HG02678 (cell line): Measurements from ENCODE around the gene RAP1A.

Experiments used
- ATAC-seq: cut with Tn5 transposase; IDR thresholded peaks from one replicate; pipeline ENCODE4 v1.9.1; 2021; ENCODE audit warnings: mild to moderate bottlenecking, moderate library complexity; ENCODE audit not compliant: unreplicated experiment

Gene RAP1A

DNA sequence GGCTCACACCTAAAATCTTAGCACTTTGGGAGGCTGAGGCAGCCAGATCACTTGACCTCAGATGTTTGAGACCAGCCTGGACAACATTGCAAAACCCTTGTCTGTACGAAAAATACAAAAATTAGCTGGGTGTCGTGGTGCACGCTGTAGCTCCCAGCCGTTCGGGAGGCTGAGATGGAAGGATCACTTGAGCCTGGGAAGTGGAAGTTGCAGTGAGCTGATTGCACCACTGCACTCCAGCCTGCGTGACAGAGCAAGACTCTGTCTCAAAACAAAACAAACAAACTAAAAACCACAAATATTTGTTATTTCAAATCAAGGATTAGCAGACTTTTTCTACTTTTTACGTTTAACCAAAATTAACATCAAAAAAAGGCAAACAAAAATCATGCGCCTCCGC lies 88.3 kb downstream of the RAP1A start:
- no peak for ATAC-seq

GRCh38 chr1:111709986-111710385 lies 90.4 kb downstream of the RAP1A start:
- no peak for ATAC-seq

DNA sequence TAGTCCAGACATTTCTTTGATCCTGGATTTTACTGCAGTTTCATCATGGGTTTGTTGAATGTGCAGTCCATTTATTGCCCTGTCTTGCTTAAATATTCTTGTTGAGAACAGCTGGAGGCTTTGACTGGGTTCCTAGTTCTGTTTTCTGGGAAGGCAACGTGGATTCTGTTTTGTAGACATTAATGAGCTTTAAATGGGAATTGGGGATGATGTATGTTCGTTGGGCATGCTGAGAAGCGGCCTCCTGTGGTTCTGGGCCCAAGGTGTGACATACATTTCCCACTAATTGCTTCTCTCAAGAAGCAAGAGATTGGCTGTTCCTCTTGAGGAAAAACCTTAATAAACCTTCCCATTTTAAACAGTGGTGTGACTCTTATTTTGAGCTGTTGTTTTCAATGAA lies 96.7 kb downstream of the RAP1A start:
- ATAC-seq = no peak

DNA sequence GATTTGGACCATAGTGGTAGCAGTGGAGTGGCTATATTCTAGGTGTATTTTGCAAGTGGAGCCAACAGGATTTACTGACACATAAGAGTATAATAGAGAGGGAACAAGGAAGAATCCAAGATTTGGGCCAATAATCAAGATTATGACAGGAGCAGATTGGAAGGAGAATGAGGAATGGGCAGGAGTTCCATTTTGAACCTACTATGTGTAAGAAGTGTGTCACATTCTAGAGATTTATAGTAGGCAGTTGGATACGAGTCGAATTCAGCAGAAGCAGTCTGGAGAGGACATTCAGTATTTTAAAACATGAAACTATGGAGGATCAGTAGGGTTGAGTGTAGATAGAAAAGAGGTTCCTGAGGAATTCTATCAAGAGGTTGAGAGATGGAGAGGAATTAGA lies 97.9 kb downstream of the RAP1A start:
- ATAC-seq = no peak

- ATAC-seq = no peak
Observed at GRCh38 chr1:111719135-111719534, 99.5 kb downstream of the RAP1A start.

GRCh38 chr1:111719674-111720132 lies 100.1 kb downstream of the RAP1A start:
- no peak for ATAC-seq

DNA sequence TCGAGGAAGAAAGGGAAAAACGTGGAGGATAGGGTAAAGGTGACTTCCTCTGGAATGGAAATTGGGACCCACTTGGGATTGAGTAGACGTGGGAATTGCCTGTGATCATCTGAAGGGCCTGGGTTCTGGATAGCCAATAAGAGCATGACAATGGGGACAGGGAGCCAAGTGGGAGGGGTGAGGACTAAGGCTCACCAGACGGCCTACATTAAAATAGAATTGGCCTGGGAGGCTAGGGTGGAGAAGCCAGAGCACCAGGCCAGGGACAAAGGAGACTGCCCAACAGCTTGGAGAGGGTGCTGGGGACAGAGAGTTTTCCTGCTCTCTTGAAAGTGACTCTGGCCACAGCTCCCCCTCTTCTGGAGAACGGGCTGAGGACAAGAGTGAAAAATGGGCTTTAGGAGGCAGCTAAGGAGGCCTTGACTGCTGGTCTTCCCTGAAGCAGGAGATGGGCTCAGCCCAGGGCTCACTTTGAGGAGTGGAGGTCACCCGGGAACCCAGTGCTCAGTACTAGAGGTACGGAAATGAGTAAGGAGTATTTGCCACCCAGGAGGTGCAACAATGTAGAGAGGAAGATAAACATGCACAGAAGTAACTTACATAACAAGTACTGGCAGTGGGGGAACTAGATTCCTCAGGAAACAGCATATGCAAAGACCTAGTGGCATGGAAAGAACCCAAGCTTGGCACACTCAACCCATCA lies 100.8 kb downstream of the RAP1A start:
- no peak for ATAC-seq

- ATAC-seq = no peak
Observed at GRCh38 chr1:111720977-111721786, 101.6 kb downstream of the RAP1A start.

GRCh38 chr1:111723091-111723806 lies 103.7 kb downstream of the RAP1A start:
- no peak for ATAC-seq

- no peak for ATAC-seq
Observed at GRCh38 chr1:111723871-111724270, 104.3 kb downstream of the RAP1A start.

DNA sequence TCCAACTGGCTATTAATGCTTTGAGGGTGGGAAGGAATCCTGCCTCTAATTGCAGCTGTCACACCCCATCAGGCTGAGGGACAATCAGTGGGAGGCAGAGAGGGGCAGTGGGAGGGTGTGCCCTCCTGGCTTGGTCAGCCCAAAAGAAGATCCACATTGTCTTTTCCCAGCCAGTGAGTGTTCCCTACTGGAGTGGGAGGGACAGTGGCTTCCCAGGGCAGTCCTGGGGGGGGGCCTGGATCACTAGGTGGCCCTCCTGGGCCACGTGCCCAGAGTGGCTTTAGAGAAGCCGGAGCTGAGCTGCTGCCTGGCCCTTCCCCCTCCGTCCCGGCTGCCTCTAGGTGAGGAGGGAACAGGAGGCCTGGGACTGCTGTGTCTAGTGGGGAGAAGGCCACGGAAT lies 105.6 kb downstream of the RAP1A start:
- ATAC-seq = no peak

DNA sequence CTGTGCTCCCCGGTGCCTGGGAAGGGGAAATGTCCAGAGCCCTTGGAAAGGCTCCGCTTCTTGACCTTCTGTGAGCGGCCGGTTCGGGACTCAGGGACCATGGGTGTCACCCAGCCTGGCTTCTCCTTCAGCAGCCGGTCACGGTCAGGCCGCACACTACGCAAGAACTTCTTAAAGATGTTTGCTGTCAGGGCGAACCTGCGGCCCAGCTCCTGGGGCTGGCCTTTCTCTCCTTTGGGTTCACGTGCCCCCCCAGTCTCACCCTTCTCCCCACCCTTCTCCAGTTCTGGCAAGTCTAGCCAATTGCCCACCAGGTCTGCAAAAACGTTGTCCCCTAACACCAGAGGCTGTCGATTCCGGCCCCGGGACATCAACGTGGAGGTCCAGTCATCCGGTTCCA lies 107.5 kb downstream of the RAP1A start:
- no peak for ATAC-seq

DNA sequence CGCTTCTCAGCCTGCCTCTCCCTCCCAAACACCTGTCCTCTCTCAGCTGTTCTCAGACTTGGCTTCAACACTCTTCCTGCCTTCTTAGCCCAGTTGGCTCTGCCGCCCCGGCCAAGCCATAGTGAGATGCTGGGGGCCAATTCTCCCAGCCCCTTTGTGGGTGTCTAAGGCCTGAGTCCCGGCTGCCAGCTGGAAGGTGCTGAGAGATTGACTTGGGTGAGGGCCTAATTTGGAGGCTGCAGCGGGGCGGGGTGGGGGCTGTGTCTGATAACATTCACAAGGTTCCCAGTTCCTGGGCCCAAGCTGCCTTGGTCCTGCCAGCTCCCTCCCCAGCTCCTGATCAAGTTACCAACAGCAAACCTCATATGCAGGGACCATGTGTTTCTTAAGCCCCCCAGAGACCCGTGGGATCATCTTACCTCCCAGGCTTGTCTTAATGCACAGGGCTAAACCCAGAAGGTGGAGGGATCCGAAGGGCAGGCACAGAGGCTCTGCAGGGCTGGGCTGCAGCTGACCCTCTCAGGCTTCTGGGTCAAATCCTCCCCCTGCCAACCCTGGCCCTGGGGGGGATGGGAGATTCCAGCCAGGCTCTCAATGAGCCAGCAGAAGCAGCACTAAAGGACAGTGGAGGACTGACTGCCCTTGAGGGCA lies 109.8 kb downstream of the RAP1A start:
- ATAC-seq = no peak

DNA sequence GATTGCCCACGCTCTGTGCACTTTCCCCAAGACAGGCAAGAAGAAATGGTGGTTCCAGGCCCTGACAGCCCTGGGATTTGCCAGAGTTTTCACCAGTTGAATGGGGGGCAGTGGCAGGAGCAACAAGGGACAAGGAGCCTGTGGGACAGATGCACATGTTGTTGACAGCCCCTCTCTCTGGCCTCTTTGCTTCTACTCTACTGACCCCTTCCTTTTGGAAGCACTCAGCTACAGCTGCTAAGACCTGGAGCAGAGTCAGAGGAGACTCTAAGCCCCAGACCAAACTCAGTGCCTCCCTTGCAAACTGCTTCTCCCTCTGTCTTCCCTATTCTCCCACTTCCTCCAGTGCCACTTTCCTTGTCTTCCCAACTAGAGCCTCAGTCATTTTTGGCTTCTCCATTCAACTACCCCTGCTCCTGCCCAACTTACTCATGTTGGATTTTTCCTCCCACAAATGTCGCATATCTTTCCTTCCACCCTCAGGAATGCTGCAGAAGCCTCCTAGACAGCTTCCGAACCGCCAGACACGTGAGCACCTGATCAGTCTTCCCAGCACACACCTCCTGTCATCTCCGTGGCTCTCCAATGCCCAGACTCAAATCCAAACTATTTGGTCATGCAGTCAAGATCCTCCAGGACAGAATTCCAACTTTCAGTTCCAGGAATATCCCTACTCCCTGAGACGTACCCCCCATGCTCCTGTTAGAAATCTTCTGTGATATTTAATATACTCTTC lies 110.5 kb downstream of the RAP1A start:
- no peak for ATAC-seq

DNA sequence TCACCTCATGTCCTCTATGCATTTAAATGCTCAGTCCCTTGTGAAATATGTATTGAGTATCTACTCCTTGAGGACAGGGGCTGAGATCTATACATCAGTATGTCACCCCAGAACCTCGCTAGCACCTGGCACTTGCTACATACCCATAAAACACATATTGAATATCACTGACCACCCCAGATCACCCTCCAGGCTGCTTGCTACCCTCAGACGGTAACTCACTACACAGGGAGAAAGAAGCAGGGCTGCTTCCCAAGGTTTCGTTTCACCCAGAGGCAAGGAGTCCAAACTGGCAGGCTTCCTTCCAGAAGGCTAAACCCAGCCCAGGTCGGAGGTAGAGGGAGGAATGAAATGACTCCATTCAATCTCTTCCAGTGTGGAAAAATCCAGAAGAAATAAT lies 111.1 kb downstream of the RAP1A start:
- no peak for ATAC-seq

GRCh38 chr1:111731956-111732355 lies 112.4 kb downstream of the RAP1A start:
- no peak for ATAC-seq

GRCh38 chr1:111732718-111733117 lies 113.1 kb downstream of the RAP1A start:
- no peak for ATAC-seq

DNA sequence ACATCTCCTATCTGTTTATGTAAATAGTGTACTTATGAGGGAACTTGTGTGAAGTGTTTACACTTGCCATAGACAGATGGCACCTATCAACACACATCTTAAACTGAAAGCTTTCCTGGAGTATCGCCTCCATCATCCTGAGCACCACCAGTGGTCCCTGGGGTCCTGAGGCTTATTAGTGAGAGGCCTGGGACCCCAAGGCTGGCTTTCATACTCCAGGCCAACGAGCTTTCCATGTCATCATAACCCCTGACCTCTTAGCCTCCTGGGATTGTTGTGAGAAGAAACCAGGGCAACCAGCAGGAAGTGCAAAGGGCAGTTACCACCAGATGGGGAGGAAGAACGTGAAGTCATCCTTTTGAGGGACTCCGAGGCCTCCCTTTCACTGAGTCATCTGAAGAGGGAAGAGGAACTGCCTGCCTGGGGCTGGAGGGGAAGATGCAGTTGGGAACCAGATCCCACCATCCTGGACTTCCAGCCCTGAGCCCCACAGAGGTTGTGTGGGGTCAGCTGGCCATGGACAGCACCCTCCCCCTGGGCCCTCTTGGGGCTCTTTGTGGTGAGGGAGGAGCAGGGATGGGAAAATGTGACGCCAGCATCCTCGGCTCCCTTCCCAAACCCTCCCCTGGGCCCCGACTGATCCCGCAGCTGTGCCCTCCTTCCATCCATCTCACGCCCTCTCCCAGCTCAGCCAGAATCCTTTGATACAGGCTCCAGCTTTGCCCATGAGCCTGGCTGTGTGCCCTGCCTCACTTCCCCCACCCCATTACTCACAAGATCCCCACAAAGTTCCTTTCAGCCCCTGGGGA lies 113.8 kb downstream of the RAP1A start:
- no peak for ATAC-seq

DNA sequence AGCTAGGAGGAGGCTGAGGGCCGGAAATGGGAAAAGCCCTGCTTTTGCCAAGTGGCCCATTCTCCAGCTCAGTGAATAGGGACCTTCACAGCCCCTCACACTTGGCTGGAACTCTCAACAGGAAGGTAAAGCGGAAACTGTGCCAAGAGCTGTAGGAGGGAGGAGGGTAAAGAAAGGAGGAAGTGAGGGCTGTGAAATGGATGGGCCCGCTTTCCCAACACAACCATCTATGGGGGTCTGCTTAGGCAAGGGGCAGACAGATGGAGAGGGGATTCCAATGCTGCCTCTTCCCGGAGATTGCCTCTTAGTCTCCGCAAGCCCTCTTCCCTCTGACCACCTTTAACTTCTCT lies 114.4 kb downstream of the RAP1A start:
- ATAC-seq = no peak

DNA sequence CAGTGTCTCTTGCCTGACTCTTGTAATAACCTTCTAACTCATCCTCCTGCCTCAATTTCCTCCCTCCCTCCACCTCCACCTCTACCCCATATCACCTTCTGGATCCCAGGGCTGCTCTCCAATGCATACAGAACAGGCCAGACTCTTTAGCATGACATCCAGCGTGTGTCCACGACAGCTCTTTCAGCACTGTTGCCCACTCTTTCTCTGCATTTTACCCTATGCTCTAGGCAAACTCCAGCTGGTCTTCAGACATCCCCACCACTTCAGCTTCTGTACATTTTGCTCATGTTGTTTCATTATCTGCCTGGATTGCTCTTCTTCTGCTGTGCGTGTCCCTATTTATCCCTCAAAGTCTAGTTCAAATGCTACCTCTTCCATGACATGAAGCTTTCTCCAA lies 114.8 kb downstream of the RAP1A start:
- ATAC-seq = no peak
